Lower leg skin (tissue), 3 donors: ENCODE results near the gene DMRT2.

Source experiments
- CTCF ChIP-seq, 3 donors: fragments of 450-650 bp; IDR thresholded peaks; one replicate each; pipeline ENCODE4 v1.5.1; 2016; ENCODE audit warnings: antibody characterized with exemption in 3 of 3, mild to moderate bottlenecking in 3 of 3, moderate library complexity in 2 of 3
- POLR2A ChIP-seq, 2 donors: fragments of 450-650 bp; IDR thresholded peaks; one replicate each; pipeline ENCODE4 v1.6.1; 2016 to 2017; ENCODE audit warnings: antibody characterized with exemption in 2 of 2, mild to moderate bottlenecking in 1 of 2, moderate library complexity in 1 of 2

GRCh38 chr9:1002678-1003077 is 47.5 kb upstream of the DMRT2 start:
- TF ChIP-seq CTCF (IDR thresholded peaks at IDR 0.05) = no peak
- no peak for TF ChIP-seq POLR2A (IDR thresholded peaks at IDR 0.05)
